ENCODE data around the gene SIRPA. TPM values are rescaled to one million over a fixed set of nuclear protein-coding genes. Genes with fewer than 3 reads are reported as not detected.

Gene SIRPA
- polyA plus RNA-seq, 6 donors from 2014 or later = 0.24 to 0.44 (median 0.26) TPM; not detected in 2

DNA sequence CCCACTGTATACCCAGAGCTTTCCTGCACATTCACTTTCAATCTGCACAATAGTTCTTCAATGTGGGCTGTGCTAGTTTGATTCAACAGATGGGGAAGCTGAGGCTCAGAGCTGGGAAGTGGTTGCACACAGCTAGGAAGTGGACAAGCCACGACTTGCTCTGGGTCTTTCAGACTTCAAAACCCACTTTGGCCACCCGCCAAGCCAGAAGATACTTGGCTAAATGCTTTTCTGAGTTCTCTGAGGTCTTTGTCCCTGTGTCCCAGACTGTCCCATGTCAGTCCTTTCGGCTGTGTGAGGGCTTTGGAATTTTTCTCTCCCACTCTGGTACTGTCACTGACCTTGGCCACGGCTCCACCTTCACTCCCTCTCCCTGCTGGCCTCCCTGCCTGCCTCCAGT lies 88.1 kb downstream of the SIRPA start:
- Mint-ChIP-seq H3K9me3 (peaks cover 0 to 2% (median 0%) of the 10 kb centered on the region in 7 donors), H3K27ac (no peak overlapping the region), H3K4me3 (no peak overlapping the region), H3K4me1 (no peaks in the 10 kb centered on the region), H3K36me3 (no peaks in the 10 kb centered on the region), H3K27me3 (peaks cover 48 to 77% (median 67%) of the 10 kb centered on the region in 3 donors)
- DNase-seq = no peak
- ATAC-seq (ENCODE audit: low read depth in 2 of 2) = no peak

DNA sequence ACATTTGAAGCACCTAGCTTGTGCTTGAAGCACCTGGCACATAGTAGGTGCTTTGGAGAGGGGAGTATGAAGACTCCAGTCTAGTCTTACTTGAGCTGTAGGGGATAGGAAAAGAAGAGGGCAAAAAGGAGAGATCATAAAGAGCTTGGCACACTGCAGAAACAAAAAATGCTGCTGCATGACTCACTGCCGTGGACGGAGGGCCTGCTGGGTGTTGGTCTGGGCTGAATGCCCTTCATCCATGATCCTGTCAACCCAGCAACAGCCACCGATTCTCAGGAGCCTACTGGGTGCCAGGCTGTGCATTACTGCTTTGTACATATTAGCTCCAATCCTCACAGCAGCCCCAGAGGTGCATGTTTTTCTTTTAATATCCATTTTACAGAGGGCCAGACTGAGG lies 92.6 kb downstream of the SIRPA start:
- no peaks in the 10 kb centered on the region for H3K36me3 Mint-ChIP-seq
- no peak overlapping the region for H3K27ac Mint-ChIP-seq
- H3K9me3 Mint-ChIP-seq = peaks cover 0 to 2% (median 0%) of the 10 kb centered on the region in 7 donors
- ATAC-seq (ENCODE audit: low read depth in 2 of 2) (no peak), DNase-seq (no peak)
- H3K27me3 Mint-ChIP-seq = peaks cover 58 to 75% (median 63%) of the 10 kb centered on the region in 3 donors
- H3K4me1 Mint-ChIP-seq = no peaks in the 10 kb centered on the region
- H3K4me3 Mint-ChIP-seq = no peak overlapping the region

Other genes starting within 250 kb of the SIRPA start
- 1 to 10 TPM in 2 of 6 donors, under 1 TPM in 2, not detected in 2; 0.22 to 1.3 (median 0.85) TPM for gene SIRPG, start 237.6 kb upstream of the SIRPA start, polyA plus RNA-seq (ENCODE audit: low read depth in 6 of 6)
- not detected for gene PDYN, start 98.7 kb downstream of the SIRPA start, polyA plus RNA-seq (ENCODE audit: low read depth in 6 of 6)
- gene STK35, start 206.4 kb downstream of the SIRPA start, polyA plus RNA-seq (ENCODE audit: low read depth in 6 of 6) = 1 to 10 TPM; 3.3 to 8.7 (median 5.7) TPM